ENCODE data around the gene PELI2.

DNA sequence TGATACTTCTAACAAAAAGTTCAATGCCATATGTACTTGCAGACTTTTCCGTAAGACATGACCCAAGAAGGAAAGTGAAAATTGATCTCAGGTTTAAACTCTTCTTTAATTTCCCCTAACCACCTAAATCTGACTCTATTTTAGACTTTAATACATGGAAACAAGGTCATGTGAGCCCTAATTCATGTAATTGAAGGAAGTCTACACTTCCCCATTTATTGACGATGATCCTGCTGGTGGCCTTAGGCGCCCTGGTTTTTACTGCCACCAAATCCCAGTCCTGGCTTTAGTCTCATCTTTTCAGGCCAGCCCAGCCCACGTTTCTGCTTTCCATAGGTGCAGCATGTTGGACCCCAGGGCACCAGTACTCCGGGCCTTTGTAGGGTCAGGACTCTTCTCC is 157.9 kb downstream of the PELI2 start:
- TF ChIP-seq, protein P1, sequence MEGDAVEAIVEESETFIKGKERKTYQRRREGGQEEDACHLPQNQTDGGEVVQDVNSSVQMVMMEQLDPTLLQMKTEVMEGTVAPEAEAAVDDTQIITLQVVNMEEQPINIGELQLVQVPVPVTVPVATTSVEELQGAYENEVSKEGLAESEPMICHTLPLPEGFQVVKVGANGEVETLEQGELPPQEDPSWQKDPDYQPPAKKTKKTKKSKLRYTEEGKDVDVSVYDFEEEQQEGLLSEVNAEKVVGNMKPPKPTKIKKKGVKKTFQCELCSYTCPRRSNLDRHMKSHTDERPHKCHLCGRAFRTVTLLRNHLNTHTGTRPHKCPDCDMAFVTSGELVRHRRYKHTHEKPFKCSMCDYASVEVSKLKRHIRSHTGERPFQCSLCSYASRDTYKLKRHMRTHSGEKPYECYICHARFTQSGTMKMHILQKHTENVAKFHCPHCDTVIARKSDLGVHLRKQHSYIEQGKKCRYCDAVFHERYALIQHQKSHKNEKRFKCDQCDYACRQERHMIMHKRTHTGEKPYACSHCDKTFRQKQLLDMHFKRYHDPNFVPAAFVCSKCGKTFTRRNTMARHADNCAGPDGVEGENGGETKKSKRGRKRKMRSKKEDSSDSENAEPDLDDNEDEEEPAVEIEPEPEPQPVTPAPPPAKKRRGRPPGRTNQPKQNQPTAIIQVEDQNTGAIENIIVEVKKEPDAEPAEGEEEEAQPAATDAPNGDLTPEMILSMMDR (IDR thresholded peaks at IDR 0.05), result no peak
- TF ChIP-seq, protein P2, sequence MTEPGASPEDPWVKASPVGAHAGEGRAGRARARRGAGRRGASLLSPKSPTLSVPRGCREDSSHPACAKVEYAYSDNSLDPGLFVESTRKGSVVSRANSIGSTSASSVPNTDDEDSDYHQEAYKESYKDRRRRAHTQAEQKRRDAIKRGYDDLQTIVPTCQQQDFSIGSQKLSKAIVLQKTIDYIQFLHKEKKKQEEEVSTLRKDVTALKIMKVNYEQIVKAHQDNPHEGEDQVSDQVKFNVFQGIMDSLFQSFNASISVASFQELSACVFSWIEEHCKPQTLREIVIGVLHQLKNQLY (CRISPR knock-in tag; IDR thresholded peaks at IDR 0.05), result no peak
- TF ChIP-seq, protein P3, sequence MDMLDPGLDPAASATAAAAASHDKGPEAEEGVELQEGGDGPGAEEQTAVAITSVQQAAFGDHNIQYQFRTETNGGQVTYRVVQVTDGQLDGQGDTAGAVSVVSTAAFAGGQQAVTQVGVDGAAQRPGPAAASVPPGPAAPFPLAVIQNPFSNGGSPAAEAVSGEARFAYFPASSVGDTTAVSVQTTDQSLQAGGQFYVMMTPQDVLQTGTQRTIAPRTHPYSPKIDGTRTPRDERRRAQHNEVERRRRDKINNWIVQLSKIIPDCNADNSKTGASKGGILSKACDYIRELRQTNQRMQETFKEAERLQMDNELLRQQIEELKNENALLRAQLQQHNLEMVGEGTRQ (CRISPR knock-in tag; IDR thresholded peaks at IDR 0.05), result no peak
- no peak for TF ChIP-seq OVOL2 (CRISPR knock-in tag; IDR thresholded peaks at IDR 0.05; ENCODE audit: borderline replicate concordance)

All from WTC11 (cell line).